PC-9 (cell line): ENCODE data around the gene GBX1. TPM values are rescaled to one million over a fixed set of nuclear protein-coding genes. Genes with fewer than 3 reads are reported as not detected.

Source experiments
- BruUV-seq: library from RNA; stranded (reverse); fragments of 400-500 nt; replicated peaks from 2 replicates; lab custom pipeline; 2021; lab: Mats Ljungman, UMichigan
- CTCF ChIA-PET: fragments of 300-600 bp; sonication (Branson Sonifier 250); formaldehyde crosslinking; loops from one replicate; lab custom pipeline; 2022; ENCODE audit warnings: antibody characterized with exemption; lab: Charles Lee
- POLR2A ChIA-PET: fragments of 300-600 bp; sonication (Branson Sonifier 250); formaldehyde crosslinking; loops from one replicate; lab custom pipeline; 2022; ENCODE audit warnings: antibody characterized with exemption; ENCODE audit not compliant: unreplicated experiment; lab: Charles Lee
- DNase-seq, 2 experiments: peaks; one replicate each; pipeline versions ENCODE4 v3.0.0 to v3.0.0-alpha.2; 2015 to 2022; ENCODE audit warnings: mixed read lengths in 1 of 2
- H2AFZ ChIP-seq: fragments of 200-600 bp; sonication (generic); 2 replicates; pipeline ENCODE4 v1.8.1; 2017; ENCODE audit warnings: antibody characterized with exemption
- H3F3A ChIP-seq: fragments of 200-600 bp; sonication (generic); 2 replicates; pipeline ENCODE4 v1.8.1; 2017; ENCODE audit warnings: antibody characterized with exemption, mild to moderate bottlenecking, low read depth; ENCODE audit not compliant: insufficient read depth
- H3K27ac ChIP-seq: fragments of 200-600 bp; sonication (generic); 2 replicates; pipeline ENCODE4 v1.6.1; 2016; ENCODE audit warnings: mixed run types
- H3K27me3 ChIP-seq: fragments of 200-600 bp; sonication (generic); 2 replicates; pipeline ENCODE4 v1.6.1; 2016; ENCODE audit warnings: low read depth, mixed run types; ENCODE audit not compliant: insufficient read depth
- H3K36me3 ChIP-seq: fragments of 200-600 bp; sonication (generic); 2 replicates; pipeline ENCODE4 v1.6.1; 2016; ENCODE audit warnings: low read depth, mixed run types
- H3K4me1 ChIP-seq: fragments of 200-600 bp; sonication (generic); replicated peaks from 2 replicates; pipeline ENCODE4 v1.6.1; 2016; ENCODE audit warnings: mixed run types; ENCODE audit not compliant: insufficient read depth
- H3K4me2 ChIP-seq: fragments of 200-600 bp; sonication (generic); 2 replicates; pipeline ENCODE4 v1.6.1; 2017; ENCODE audit warnings: mixed run types
- H3K4me3 ChIP-seq: fragments of 200-600 bp; sonication (generic); 2 replicates; pipeline ENCODE4 v1.6.1; 2016; ENCODE audit warnings: mixed run types
- H3K79me2 ChIP-seq: fragments of 200-600 bp; sonication (generic); 2 replicates; pipeline ENCODE4 v1.6.1; 2017; ENCODE audit warnings: low read depth, mixed run types
- H3K9me2 ChIP-seq: fragments of 200-600 bp; sonication (generic); 2 replicates; pipeline ENCODE4 v1.8.1; 2017; ENCODE audit warnings: mild to moderate bottlenecking; ENCODE audit not compliant: insufficient read depth
- H3K9me3 ChIP-seq: fragments of 200-600 bp; sonication (generic); 2 replicates; pipeline ENCODE4 v1.8.1; 2016; ENCODE audit warnings: low read depth; ENCODE audit not compliant: insufficient read depth
- H4K20me1 ChIP-seq: fragments of 200-600 bp; sonication (generic); 2 replicates; pipeline ENCODE4 v1.8.1; 2017; ENCODE audit not compliant: insufficient read depth
- CTCF ChIP-seq: fragments of 200-600 bp; sonication (generic); conservative IDR thresholded peaks from 2 replicates; pipeline ENCODE4 v1.6.1; 2017; ENCODE audit warnings: mixed run types, antibody characterized with exemption, mild to moderate bottlenecking, moderate library complexity
- EZH2 ChIP-seq: fragments of 200-600 bp; sonication (generic); IDR thresholded peaks from 2 replicates; pipeline ENCODE4 v1.8.0; 2017; ENCODE audit warnings: antibody characterized with exemption, low read depth
- intact Hi-C: fragments of 100-400 bp; cut with micrococcal nuclease; formaldehyde crosslinking; loops from one replicate; pipeline ENCODE4 v1.10.0; 2022; ENCODE audit not compliant: unreplicated experiment
- total RNA-seq: library from RNA; stranded (reverse); gene quantifications from 2 replicates; pipeline ENCODE4 v1.2.3, GENCODE V29; 2021

GBX1 gene
- total RNA-seq, 1 experiment from 2014 or later, result not detected

- no peak for DNase-seq
- Histone ChIP-seq H3K4me2 (no peak overlapping the region), H3K79me2 (peaks cover 32% of the 10 kb centered on the region), H3K4me1 (no peaks in the 10 kb centered on the region), H3K4me3 (no peak overlapping the region), H4K20me1 (peaks cover 54% of the 10 kb centered on the region), H3K9me3 (no peaks in the 10 kb centered on the region), H3K9me2 (no peaks in the 10 kb centered on the region), H2AFZ (no peak overlapping the region), H3K27me3 (no peaks in the 10 kb centered on the region), H3K36me3 (0 out of 2 replicates have a peak, but pooled peaks cover 5% of the 10 kb centered on the region), H3F3A (no peaks in the 10 kb centered on the region), H3K27ac (no peak overlapping the region)
- no peak for TF ChIP-seq EZH2
- TF ChIP-seq CTCF, result no peak
- BruUV-seq, result no TSS peak
- ChIA-PET POLR2A (interaction anchor here (0.6 kb wide), 1 partner anchor 195 kb away, joined by 3 read pairs; no protein-coding TSS in a partner anchor), CTCF (no interaction called here)
- intact Hi-C loops, result no loop called here
Observed at GRCh38 chr7:151101621-151102396, 65.7 kb downstream of the GBX1 start.

- Histone ChIP-seq H3K79me2 (peaks cover 41% of the 10 kb centered on the region), H3F3A (peaks cover 3% of the 10 kb centered on the region; the same call in 1 of the 2 replicates), H4K20me1 (peaks cover 57% of the 10 kb centered on the region), H3K27ac (no peak overlapping the region), H3K4me3 (no peak overlapping the region), H3K9me3 (no peaks in the 10 kb centered on the region), H3K9me2 (no peaks in the 10 kb centered on the region), H3K4me1 (no peaks in the 10 kb centered on the region), H2AFZ (no peak overlapping the region), H3K36me3 (0 out of 2 replicates have a peak, but pooled peaks cover 5% of the 10 kb centered on the region), H3K4me2 (no peak overlapping the region), H3K27me3 (no peaks in the 10 kb centered on the region)
- no peak for DNase-seq
- TF ChIP-seq EZH2 (no peak), CTCF (no peak)
- no TSS peak for BruUV-seq
- ChIA-PET POLR2A (no interaction called here), CTCF (no interaction called here)
- intact Hi-C loops, result no loop called here
Observed at GRCh38 chr7:151100921-151101320, 66.6 kb downstream of the GBX1 start.

- H3K9me3 ChIP-seq, result no peaks in the 10 kb centered on the region
- POLR2A ChIA-PET, result no interaction called here
- H3K27ac ChIP-seq, result no peak overlapping the region
- no peaks in the 10 kb centered on the region for H3K9me2 ChIP-seq
- H3F3A ChIP-seq, result peaks cover 3% of the 10 kb centered on the region; the same call in 1 of the 2 replicates
- no peak for DNase-seq
- H3K36me3 ChIP-seq, result 0 out of 2 replicates have a peak, but pooled peaks cover 5% of the 10 kb centered on the region
- H3K27me3 ChIP-seq, result no peaks in the 10 kb centered on the region
- CTCF ChIA-PET, result no interaction called here
- intact Hi-C loops, result no loop called here
- H3K79me2 ChIP-seq, result peaks cover 54% of the 10 kb centered on the region
- H3K4me1 ChIP-seq, result no peaks in the 10 kb centered on the region
- no peak overlapping the region for H2AFZ ChIP-seq
- no peak overlapping the region for H3K4me2 ChIP-seq
- no peak overlapping the region for H3K4me3 ChIP-seq
- H4K20me1 ChIP-seq, result peaks cover 67% of the 10 kb centered on the region
- no peak for TF ChIP-seq CTCF
- no peak for TF ChIP-seq EZH2
- BruUV-seq, result no TSS peak
Observed at GRCh38 chr7:151099486-151100211, 67.8 kb downstream of the GBX1 start.

Other genes starting within 250 kb of the GBX1 start
- 1.5 and 1.6 TPM in 2 replicates for gene KCNH2, start 189.4 kb downstream of the GBX1 start, total RNA-seq
- 1.8 and 3.2 TPM in 2 replicates for gene NOS3, start 176.7 kb downstream of the GBX1 start, total RNA-seq
- 9.7 and 13.7 TPM in 2 replicates for gene ATG9B, start 143.2 kb downstream of the GBX1 start, total RNA-seq
- 51.8 and 61.9 TPM in 2 replicates for gene ABCB8, start 139.2 kb downstream of the GBX1 start, total RNA-seq
- gene ASIC3, start 119.2 kb downstream of the GBX1 start, total RNA-seq, result 7.6 and 10.5 TPM in 2 replicates
- 45.7 and 58.4 TPM in 2 replicates for gene CDK5, start 109.8 kb downstream of the GBX1 start, total RNA-seq
- 199 and 245 TPM in 2 replicates for gene SLC4A2, start 108.1 kb downstream of the GBX1 start, total RNA-seq
- gene FASTK, start 86.9 kb downstream of the GBX1 start, total RNA-seq, result 104 and 126 TPM in 2 replicates
- 87.8 and 99.3 TPM in 2 replicates for gene TMUB1, start 84.2 kb downstream of the GBX1 start, total RNA-seq
- 103 TPM in 2 replicates for gene AGAP3, start 81.2 kb downstream of the GBX1 start, total RNA-seq
- not detected in 2 replicates for gene ASB10, start 19.6 kb upstream of the GBX1 start, total RNA-seq
- not detected in 2 replicates for gene H2BK1, start 42.8 kb upstream of the GBX1 start, total RNA-seq
- 45.8 and 49.4 TPM in 2 replicates for gene ABCF2, start 59.5 kb upstream of the GBX1 start, total RNA-seq
- gene CHPF2, start 64.8 kb upstream of the GBX1 start, total RNA-seq, result 47.4 and 54.9 TPM in 2 replicates
- 4.6 and 5.7 TPM in 2 replicates for gene SMARCD3, start 81.0 kb upstream of the GBX1 start, total RNA-seq
- 63.8 and 80.6 TPM in 2 replicates for gene NUB1, start 174.1 kb upstream of the GBX1 start, total RNA-seq
- gene WDR86, start 242.3 kb upstream of the GBX1 start, total RNA-seq, result 7.7 and 12.4 TPM in 2 replicates